ENCODE data around the gene PDE5A. TPM values are rescaled to one million over a fixed set of nuclear protein-coding genes. Genes with fewer than 3 reads are reported as not detected.

PDE5A gene
- total RNA-seq, 1 experiment from 2014 or later: 8.5 TPM

GRCh38 chr4:119579823-119580222 is 48.8 kb downstream of the PDE5A start:
- H3F3A ChIP-seq (ENCODE audit: insufficient read depth, low read depth): no peaks in the 10 kb centered on the region
- no peaks in the 10 kb centered on the region for H3K27me3 ChIP-seq (ENCODE audit: insufficient read depth, low read depth)
- H3K9me3 ChIP-seq (ENCODE audit: insufficient read depth, low read depth): no peaks in the 10 kb centered on the region
- TF ChIP-seq EZH2 (IDR thresholded peaks at IDR 0.05; ENCODE audit: low read depth) (no peak), CTCF (conservative IDR thresholded peaks at IDR 0.05) (no peak)
- intact Hi-C loops (cut with micrococcal nuclease; ENCODE audit: unreplicated experiment): no loop called here
- no peaks in the 10 kb centered on the region for H3K79me2 ChIP-seq (ENCODE audit: low read depth)
- no peaks in the 10 kb centered on the region for H3K9me2 ChIP-seq (ENCODE audit: insufficient read depth)
- no peak overlapping the region for H2AFZ ChIP-seq
- no peak overlapping the region for H3K27ac ChIP-seq
- POLR2A ChIA-PET (ENCODE audit: unreplicated experiment): no interaction called here
- DNase-seq: no peak
- no peak overlapping the region for H3K4me3 ChIP-seq
- H4K20me1 ChIP-seq (ENCODE audit: insufficient read depth): no peaks in the 10 kb centered on the region
- H3K4me1 ChIP-seq (replicated peaks; ENCODE audit: insufficient read depth): no peaks in the 10 kb centered on the region
- no peak overlapping the region for H3K4me2 ChIP-seq
- CTCF ChIA-PET: no interaction called here
- no peaks in the 10 kb centered on the region for H3K36me3 ChIP-seq (ENCODE audit: low read depth)
- no TSS peak for BruUV-seq (replicated peaks)

- POLR2A ChIA-PET (ENCODE audit: unreplicated experiment): no interaction called here
- no peaks in the 10 kb centered on the region for H3K4me1 ChIP-seq (replicated peaks; ENCODE audit: insufficient read depth)
- DNase-seq: no peak
- no peaks in the 10 kb centered on the region for H3K9me2 ChIP-seq (ENCODE audit: insufficient read depth)
- H3K36me3 ChIP-seq (ENCODE audit: low read depth): no peaks in the 10 kb centered on the region
- CTCF ChIA-PET: no interaction called here
- TF ChIP-seq CTCF (conservative IDR thresholded peaks at IDR 0.05) (no peak), EZH2 (IDR thresholded peaks at IDR 0.05; ENCODE audit: low read depth) (no peak)
- H3K4me2 ChIP-seq: no peak overlapping the region
- no peak overlapping the region for H2AFZ ChIP-seq
- H3K4me3 ChIP-seq: no peak overlapping the region
- no TSS peak for BruUV-seq (replicated peaks)
- H3K27ac ChIP-seq: no peak overlapping the region
- H4K20me1 ChIP-seq (ENCODE audit: insufficient read depth): no peaks in the 10 kb centered on the region
- no peaks in the 10 kb centered on the region for H3K9me3 ChIP-seq (ENCODE audit: insufficient read depth, low read depth)
- no peaks in the 10 kb centered on the region for H3F3A ChIP-seq (ENCODE audit: insufficient read depth, low read depth)
- no peaks in the 10 kb centered on the region for H3K27me3 ChIP-seq (ENCODE audit: insufficient read depth, low read depth)
- H3K79me2 ChIP-seq (ENCODE audit: low read depth): no peaks in the 10 kb centered on the region
- intact Hi-C loops (cut with micrococcal nuclease; ENCODE audit: unreplicated experiment): no loop called here
Observed at GRCh38 chr4:119570401-119570800, 58.2 kb downstream of the PDE5A start.

- H3K36me3 ChIP-seq (ENCODE audit: low read depth): no peaks in the 10 kb centered on the region
- no peaks in the 10 kb centered on the region for H3K9me2 ChIP-seq (ENCODE audit: insufficient read depth)
- H3K9me3 ChIP-seq (ENCODE audit: insufficient read depth, low read depth): no peaks in the 10 kb centered on the region
- DNase-seq: no peak
- H3K27ac ChIP-seq: no peak overlapping the region
- no peak overlapping the region for H2AFZ ChIP-seq
- H3K27me3 ChIP-seq (ENCODE audit: insufficient read depth, low read depth): no peaks in the 10 kb centered on the region
- no peaks in the 10 kb centered on the region for H3F3A ChIP-seq (ENCODE audit: insufficient read depth, low read depth)
- ChIA-PET POLR2A (ENCODE audit: unreplicated experiment) (no interaction called here), CTCF (no interaction called here)
- H4K20me1 ChIP-seq (ENCODE audit: insufficient read depth): no peaks in the 10 kb centered on the region
- no TSS peak for BruUV-seq (replicated peaks)
- H3K4me3 ChIP-seq: no peak overlapping the region
- H3K4me2 ChIP-seq: no peak overlapping the region
- no peaks in the 10 kb centered on the region for H3K79me2 ChIP-seq (ENCODE audit: low read depth)
- intact Hi-C loops (cut with micrococcal nuclease; ENCODE audit: unreplicated experiment): no loop called here
- H3K4me1 ChIP-seq (replicated peaks; ENCODE audit: insufficient read depth): no peaks in the 10 kb centered on the region
- TF ChIP-seq CTCF (conservative IDR thresholded peaks at IDR 0.05) (no peak), EZH2 (IDR thresholded peaks at IDR 0.05; ENCODE audit: low read depth) (no peak)
Observed at GRCh38 chr4:119564106-119564505, 64.5 kb downstream of the PDE5A start.

Measured in PC-9 (cell line).